CD4-positive, alpha-beta T cell treated with Interleukin-6 for 4 hours (primary cell): ENCODE results near the gene MBL2.

Experiments
- DNase-seq: peaks from one replicate; pipeline ENCODE4 v3.0.0-alpha.2; 2020; ENCODE audit warnings: mixed read lengths

MBL2 gene

DNA sequence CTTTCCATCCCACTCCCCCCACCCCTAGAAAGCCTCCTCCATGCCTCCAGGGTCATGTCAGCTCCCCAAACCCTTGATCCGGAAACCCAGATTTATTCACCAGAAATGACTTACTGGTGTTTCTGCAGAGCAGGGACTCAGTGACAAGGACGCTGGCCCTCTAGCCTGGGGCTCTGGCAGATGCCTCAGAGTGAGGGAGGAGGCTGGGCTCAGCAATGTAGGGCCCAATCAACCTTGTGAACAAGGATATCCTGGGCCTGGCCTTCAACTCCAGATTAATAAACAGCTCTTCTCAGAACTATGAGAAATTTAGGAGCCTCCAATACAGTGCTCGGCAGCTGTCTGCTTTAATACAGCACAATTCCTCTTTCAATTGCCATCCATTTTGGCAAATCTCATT lies at the start of gene MBL2:
Gene MBL2, minus strand, starts transcription at position 162 of the 400 bp plus-strand sequence. CDS start 1,149 bp downstream, outside the sequence.
- no peak for DNase-seq

DNA sequence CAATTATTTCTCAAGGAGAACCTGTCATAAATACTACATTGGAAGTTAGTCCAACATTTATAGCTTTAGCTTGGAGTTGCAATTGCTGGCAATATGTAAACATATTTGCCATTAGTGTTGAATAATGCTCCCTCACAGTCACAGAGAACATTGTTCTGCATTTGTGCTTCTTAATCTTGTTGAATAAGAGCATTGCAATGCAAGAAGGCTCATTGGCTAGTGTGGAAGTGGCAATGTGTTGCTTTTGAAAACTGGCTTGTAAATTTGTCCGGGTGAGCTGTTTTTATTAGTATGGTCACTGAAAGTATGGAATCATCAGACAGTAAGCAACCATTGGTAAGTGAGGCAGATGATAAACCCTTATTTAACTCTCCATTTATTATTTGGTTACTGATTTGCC lies 47.7 kb upstream of the MBL2 start:
- no peak for DNase-seq

DNA sequence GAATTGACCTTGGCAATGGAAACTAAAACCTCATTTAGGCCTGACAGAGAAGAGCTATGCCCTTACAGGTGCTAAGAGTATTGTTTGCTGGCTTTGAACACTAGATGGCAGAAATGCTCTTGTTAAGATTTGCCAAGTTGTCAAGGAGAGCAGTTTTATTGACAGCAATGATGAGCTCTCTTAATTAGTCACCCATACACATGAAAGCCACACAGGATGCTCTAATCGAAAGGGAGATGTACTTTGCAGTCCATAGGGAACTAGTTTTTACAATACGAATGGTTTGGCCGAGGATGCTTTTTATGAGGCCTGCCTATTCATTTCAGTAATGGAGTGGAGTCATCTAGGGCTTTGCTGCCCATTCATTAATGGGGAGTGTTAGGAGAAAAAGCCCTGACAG lies 45.4 kb upstream of the MBL2 start:
- no peak for DNase-seq

DNA sequence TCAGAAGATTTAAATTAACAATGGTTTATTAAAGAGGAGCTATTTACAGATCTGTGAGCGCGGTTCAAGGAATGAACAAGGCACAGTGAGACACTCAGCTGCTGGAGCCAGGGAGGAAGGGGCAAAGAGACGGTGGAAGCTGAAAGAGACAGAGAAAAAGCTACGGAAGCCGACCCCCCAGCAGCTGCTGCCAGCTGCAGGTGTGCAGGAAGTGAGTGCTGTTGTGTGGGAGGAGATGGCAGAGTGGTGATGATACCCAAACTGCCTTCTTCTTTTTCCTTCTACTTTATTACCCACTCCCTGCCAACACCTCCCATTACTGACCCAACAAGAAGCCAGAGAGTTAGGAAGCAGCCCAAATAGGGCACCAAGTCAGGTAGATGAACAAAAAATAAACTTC lies 41.9 kb upstream of the MBL2 start:
- DNase-seq = no peak

DNA sequence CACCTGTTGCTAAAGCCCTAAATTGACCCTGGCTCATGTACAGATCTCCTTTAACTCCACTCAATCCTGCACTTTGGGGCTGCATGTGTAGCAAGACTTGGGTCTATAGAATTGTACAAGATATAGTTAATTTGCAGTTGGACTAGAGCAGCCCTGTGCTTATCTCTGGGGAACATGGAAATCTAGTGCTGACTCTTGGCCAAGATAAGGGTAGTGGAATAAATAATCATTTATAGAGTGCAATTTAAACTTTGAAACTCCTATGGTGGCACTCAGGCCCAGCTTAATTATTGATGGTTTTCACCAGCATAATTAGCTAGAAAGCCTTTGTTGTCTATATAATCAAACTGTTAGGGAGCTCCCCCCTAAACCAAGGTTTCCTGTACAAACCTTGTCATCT lies 39.2 kb upstream of the MBL2 start:
- no peak for DNase-seq

DNA sequence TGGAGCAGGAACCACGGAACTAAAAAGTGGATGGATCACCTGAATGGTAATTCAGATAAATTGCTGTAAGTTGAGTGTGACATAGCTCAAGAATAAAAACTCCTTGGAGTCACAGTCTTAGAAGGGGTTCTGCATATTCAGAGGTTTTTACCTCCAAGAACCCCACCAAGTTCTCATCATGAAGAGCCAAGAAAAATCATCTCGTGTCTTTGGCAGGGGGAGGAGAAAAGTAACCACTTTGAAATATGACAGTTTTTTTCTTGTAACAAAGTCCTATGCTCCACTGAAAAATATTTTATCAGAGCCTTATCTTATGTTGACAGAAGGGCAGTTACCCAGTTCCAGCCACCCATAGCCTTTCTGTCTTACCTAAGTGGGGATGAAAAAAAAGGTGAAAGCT lies 38.2 kb upstream of the MBL2 start:
- DNase-seq = no peak

DNA sequence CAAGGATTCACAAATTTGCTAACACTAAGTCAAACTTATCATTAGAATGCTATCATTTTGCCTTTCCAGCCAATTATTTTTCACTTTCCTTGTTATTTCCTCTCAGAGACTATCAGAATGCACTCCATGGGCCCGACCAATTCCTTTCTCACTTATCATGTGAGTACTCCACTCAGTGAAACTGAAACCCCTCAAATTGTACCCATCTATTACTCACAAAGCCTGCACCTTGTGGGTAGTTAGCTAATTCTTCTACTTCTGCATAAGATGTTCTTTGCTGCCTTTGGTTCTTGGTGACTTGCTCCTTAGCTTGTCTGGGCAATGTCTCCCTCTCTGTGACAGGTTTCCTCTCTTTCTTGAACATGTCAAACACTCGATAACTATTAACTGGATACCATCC lies 35.2 kb upstream of the MBL2 start:
- DNase-seq = no peak

DNA sequence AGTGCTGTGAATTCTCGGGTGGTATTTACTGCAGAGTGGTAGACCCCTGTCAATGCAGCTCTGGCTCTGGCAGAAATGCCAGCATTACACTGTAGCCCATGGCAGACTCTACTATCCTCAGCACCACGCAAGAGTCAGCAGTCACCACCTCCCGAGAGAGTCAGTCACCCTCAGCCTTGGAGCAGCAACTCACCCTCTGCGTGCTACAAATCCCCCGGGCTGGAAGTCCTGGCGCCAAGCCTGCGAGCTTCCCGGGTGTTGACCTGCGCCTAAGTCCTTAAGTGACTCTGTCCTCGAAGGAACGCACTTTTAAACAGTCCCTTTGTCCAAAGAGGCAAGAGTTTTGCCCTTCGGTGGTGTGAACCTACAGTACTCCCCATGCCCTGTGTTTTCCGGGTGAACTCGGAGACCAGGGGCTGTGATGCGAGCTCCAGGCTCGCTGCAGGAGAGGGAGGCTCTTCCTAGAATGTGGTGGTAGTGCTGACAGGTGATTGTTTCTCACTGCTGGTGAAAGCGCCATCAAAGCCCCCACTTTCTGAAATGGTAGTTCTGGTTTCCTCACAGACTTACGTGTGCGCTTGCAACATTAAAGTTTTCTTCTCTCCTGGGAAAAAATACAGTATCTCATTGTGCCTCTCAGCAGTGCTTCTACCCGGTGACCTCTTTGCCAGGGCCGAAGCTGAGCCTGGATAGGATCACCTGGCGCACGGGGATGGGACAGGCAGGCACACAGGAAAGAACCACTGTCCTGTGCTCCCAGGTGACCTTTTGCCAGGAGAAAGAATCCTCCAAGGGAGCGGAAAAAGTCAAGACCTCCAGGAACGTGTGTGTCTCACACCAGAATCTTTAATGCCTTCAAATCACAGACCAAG lies 33.1 kb upstream of the MBL2 start:
- DNase-seq = no peak

DNA sequence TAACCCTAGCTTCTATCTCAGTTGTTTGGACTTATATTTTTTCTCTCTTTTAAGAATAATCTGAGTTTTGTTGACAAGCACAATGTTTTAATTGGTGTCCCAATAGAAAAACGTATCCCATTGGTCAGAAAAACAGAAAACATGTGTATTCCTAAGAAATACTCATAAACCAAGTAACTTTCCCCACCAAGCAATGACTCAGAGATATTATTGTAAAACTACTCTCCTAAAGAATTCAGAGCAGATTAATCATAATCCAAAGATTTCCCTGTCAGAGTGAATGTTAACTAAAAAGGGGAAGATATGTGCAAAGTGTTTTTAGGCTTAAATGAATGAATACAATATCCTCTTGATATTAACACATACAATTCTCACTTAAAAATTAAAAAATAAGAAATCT lies 29.4 kb upstream of the MBL2 start:
- DNase-seq = no peak

DNA sequence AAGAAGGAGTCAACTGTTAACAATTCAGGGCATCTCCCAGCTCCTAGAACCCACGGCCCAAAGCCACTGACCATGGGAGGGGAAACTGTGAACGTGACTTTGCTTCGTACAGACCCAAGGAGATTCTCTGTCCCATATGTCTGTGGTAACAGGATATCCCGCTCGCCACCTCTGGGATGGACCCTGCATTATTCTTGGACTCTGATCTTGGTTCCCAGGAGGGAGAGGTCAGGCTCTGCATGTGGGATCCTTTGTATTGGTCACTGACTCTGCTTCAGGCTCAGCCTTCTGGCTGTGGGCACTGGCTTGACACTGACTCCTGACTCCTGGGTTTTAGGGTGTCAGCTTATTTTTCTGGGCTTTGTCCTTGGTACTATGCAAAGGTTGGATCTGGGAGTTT lies 13.5 kb upstream of the MBL2 start:
- no peak for DNase-seq

DNA sequence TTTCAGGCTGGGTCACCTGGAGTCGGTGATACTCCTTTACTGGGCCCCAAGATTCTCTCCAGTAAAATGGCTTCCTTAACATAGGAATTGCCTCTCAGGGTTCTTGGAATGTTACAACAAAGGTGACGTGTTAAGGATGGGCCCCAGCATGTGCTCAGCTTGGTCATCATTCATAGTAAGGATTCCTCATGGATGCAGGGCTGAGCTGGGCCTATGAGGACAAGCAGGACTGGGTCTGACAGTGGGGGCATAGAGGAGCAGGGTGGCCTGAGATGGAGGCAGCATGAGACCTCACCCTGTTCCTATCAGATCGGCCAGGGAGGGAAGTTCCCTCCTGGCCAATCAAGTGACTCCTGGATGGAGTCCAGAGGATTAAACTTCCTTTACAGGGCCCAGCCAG lies 12.8 kb upstream of the MBL2 start:
- DNase-seq = no peak

DNA sequence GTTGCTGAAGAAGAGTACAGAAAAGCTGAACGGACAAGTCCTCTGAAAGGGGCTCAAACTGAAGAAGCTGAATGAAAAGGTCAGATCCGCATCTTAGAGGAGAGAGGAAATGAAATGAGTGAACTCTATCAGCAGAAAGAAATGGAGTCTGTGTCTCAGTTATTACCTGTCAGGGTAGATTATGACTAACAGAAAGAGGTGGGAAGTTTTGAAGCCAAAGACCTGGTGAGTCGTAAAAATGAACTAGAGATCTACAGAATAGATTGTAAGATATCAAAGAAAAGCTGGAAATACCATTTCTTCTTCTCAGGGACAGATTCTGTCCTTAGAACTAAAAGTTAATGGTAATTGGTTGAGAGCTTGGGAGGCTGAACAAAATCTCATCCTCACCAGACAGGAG lies 11.1 kb upstream of the MBL2 start:
- DNase-seq = no peak

DNA sequence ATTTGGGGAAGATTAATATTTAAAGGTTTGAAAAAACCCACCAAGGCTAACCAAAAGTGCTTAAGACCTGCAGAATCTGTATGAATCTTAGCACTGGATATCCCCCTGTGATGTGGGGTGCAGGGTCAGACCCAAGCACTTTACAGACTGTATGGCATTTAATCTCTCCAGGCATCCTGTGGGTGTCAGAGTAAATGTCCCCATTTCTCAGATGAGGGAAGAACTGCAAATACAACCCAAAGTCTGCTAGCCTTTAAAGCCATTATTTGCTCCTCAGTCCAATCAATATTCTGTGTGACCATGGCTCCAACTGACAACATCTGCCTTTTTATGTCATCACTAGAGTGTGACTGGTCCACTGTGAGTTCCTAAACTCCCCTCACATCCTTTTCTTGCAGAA lies 10.0 kb upstream of the MBL2 start:
- no peak for DNase-seq

DNA sequence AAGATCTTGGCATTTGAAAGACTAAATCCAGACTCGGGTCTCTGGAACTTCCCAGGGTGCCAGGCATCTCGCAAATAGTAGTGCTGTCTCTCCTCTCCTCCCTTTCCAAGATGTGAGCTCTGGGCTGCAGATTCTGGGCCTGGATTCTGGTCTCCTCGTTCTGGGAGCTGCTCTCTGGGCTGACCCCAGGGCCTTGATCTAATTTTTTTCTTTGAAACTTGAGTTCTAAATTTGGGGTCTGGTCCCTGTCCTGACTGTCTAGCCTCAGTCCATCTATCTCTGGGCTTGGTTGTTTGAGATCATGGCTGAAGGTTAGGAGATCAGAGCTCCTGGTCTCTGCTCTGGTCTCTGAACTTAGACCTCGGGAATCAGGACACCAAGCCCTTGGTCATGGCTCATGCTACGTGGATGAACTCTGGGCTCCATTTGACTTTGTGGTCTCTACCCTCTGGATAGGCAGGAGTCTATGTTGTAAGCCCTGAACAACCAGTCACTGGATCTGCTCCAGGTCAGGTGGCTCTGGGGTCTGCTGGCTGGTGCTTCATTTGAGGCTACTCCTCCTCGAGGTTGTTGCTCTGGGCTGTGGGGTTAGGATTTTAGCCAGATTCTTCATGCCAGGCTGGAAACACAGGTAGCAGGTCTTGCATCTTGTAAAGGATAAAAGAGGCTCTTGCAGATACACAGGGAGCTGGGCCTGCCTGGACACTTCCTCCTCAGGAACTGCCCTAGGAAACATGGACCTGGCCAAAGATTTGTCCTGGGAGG lies 8.0 kb upstream of the MBL2 start:
- DNase-seq = no peak

DNA sequence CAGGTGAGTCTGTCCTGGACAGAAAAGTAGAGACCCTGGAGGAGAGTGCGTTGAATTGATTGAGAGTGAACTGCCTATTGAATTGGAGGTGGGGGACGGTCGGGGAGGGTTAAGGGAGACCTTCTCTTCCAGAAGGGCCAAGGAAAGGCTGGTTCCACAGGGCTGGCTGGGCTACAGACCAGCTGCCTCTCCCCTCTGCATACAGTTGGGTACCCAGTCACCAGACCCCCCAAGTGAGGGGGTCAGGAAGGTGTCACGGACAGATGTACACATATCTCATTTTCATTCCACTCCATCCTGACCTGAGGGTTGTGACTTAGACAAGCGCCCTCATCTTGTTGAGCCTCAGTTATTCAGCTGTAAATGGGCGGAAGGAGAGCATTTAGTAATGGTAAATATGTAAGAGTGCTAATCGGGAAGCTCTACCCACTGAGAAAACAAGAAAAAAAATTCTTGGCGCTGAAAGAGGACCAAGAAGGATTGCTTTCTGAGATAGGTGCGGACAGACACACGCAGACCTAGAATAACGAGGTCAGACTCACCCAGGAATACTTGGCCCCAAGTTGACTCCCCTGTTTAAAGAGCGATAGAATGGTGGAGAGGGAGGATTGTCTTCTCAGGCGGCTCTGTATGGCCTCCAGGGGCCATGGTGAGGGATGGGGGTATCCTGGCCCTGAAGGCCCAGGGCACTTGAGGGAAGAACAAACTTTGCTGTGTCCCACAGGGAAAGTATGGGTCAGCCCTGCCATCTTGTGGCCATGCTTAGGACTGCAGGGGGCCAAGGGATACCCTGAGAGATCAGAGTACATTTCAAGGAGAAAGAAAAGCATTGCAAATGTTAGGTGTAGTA lies 7.2 kb upstream of the MBL2 start:
- no peak for DNase-seq

DNA sequence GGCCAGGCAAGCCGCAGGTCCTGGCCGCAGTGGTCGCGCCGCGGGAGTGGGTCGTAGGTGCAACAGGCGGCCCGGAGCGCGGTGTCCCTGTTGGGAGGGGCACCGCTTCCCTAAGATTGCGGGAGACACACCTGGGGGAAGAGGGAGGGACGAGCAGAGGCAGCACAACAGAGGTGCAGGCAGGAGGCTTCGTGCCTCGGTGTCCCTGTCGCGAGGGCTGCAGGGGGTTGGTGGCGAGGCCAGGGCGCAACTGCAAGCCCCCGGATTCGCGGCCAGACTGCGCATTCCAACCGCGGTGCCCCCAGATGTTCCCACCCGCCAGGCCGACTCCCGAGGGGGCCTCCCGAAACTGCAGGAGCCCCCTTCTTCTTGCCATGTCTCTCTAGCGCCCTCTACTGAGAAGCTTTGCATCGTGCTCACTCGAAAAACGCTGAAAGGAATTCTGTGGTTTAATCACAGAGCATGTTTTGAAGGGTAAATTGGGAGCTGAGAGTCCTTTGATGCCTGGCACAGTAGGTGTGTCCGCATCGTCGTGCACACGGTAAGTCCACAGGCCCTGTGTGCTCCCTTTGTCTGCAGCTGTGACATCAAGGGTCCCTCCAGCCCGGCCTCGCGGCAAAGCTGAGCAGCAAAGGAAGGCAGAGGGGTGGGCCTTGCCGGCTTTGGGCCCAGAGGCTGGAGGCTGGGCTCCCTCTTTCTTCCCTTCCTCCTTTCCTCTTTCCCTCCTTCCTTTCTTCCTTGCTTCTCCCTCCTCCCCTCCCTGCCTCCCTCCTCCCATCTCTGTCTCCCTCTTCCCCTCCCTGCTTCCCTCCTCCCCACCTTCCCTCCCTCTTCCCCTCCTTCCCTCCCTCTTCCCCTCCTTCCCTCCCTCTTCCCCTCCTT lies 6.2 kb upstream of the MBL2 start:
- no peak for DNase-seq

DNA sequence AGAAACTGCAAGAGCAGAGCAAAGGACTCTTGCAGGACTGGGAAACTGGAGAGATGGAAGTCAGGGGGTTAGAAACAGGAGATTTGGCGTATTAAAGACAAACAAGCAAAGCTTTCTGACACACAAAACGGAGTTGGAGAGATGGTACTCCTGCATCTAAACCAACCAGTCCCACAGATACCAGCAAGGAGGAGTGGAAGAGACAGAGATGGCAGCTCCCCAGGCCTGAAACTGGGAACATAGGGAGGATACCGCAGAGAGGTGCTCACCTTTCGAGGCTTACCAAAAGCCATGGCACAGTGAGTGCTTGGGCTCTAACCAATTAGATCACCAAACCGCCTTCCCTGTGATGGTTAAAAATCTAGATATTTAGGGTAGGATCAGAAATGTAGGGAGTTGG lies 4.8 kb upstream of the MBL2 start:
- no peak for DNase-seq

DNA sequence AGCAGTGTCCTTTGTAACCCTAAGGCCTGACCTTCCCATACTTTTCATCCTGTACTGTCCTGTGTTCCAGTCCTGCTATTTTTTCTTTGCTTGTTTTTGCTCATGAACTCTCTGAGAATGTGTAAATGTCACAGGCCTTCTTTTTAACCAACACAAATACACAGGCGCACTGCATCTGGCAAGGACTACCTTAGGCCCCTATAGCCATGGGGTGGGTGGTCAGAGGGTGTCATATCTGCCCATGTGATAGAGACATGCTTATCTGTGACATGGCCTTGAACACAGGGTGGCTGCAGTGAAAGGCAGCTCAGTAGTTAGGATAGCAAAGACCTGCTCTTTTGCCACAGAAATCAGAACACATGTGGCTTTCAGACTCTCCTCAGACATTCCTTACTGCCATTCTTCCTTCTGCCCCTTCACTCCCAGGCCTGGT lies 3.9 kb upstream of the MBL2 start:
- no peak for DNase-seq

DNA sequence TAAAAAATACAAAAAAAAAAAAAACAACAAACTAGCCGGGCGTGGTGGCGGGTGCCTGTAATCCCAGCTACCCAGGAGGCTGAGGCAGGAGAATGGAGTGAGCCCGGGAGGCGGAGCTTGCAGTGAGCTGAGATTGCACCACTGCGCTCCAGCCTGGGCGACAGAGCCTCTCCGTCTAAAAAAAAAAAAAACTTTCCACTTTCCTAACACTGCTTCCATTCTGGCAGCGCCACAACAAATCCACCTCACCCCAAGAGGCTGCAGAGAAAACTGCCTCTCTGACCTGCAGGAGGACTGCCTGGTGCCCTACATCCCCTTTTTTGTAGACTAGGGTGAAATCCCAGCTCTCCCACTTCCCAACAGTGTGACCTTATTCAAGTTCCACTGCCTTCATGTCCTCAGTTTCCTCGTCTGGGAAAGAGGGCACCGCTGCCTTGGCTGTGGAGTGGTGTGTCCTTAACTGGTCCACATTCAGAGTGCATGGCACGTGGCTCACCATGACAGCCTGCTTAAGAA lies 2.6 kb upstream of the MBL2 start:
- DNase-seq = no peak

DNA sequence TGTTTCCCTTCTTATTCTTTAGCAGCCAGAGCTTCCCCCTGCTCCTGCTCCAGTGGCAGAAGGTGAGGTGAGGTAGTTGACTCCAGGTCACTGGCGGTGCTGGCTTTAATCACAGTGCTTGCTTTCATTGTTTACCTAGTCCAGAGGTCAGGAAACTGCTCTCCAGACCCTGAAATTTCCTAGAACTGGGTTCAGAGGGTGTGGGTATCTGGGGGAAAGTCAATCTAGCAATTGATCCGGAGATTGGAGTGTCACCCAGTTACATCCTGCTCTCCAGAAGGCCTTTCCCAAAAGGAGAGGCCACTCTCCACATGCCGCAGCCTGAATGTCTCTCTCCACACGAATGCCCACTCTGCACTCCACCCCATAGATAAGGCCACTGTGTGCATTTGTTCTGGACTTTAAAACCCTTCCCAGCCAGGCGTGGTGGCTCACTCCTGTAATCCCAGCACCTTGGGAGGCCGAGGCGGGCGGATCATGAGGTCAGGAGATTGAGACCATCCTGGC lies 2.1 kb upstream of the MBL2 start:
- DNase-seq = no peak

DNA sequence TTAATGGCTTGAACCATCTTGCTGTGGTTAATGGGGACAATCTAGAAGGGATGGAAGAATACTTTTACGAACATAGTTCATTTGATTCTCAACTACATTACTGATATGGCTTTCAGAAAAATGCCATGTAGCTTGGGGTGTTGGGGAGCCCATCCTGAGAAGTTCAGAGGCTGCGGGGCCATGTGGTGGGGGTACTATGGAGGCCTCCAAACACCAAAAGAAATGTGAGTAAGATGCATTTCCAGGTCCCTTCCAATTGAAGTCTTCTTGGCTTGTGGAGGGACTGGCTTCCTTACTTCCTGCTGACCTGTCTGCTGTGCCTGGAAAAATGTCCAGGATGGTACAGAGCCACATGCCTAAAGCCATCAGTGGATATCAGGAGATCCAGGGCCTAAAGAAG lies 1.6 kb upstream of the MBL2 start:
- DNase-seq = no peak
